Esophagus mucosa (tissue), 1 donor: ENCODE data around the gene SLC24A3. TPM values are rescaled to one million over a fixed set of nuclear protein-coding genes. Genes with fewer than 3 reads are reported as not detected.
A peak's percentile ranks its signal among the peaks of the same experiment; 100 is the strongest.

Experiments
- ATAC-seq: fragments of 200-7000 bp; cut with Tn5 transposase; one replicate; pipeline ENCODE4 v1.9.1; 2020
- total RNA-seq: library from RNA; stranded (reverse); gene quantifications from one replicate; pipeline ENCODE4 v1.2.4, GENCODE V29; 2023
- donor health status: DM: yes; HTN: yes; CAD: no.

The SLC24A3 gene
- total RNA-seq, 1 donor from 2014 or later, result 13.0 TPM

DNA sequence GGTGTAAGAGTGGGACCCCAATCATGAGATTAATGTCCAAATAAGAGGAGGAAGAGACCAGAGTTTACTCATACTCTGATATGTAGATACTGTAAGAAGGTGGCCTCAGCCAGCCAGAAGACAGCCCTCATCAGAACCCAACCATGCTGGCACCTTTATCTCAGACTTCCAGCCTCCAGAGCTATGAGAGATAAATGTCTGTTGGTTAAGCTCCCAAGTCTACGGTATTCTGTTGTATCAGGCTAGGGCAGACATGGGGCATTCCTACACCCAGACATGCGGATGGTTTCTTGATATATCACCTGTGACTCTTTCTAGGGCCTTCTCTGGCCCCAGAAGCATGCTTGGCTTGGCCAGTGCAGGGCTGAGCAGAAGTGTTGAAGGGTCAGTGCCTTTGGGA, 298.2 kb downstream of the SLC24A3 start:
- ATAC-seq, result no peak

DNA sequence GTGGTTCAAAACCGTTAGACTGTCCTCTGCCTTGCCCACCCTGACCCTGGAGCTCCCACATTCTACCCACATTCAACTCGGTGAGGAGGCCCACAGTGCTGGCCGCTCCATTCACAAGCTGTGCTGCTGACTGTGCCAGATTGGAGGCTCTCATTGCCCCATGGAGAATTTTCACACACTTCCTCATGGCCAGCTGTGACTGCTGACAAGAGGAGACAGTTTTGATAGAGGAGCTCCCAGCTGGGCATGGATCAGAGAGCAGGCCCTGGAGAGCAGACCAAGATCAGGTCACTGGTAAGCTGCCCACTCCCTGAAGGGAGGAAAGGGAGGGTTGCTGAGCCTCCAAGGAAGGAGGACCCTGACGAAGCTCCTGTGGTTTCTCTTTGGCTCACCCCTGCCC, 299.5 kb downstream of the SLC24A3 start:
- no peak for ATAC-seq

- ATAC-seq, result no peak
Observed at GRCh38 chr20:19512886-19513677, 300.6 kb downstream of the SLC24A3 start.

DNA sequence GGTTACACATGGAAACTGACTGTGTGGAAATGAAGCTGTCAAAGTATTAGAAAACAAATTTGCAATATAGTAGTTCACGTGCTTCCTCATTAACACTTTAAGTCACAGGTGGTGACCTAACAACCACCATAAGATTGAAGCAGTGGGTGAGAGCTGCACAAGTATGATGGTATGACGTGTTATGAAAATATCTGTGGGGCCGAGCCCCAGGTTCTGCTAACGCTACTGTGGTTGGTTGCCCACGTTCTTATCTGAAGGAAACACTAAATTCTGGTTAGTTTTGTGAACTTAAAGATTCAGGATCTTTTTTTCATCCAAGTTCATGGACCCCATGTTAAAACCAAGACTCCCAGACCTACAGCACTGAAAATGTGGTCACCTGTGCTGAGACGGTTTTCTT, 302.6 kb downstream of the SLC24A3 start:
- ATAC-seq, result no peak

DNA sequence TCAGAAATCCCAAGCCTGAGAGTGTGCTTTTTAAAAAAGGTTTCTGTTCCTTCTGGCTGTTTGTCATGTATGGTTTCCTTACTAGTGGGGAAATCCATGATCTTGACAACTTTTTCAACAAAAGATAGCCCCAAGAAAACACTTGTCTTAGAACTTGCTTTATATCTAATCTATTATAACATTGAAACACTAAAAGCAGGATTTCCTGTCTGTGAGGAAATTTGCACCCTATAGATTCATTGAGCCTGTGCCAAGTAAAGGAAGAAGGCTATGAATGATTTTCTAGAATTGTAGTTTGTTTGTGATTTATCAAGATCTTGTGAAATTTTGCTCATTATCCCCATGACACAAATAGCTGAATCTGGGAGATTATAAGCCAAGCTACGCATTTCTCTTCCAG, 307.0 kb downstream of the SLC24A3 start:
- ATAC-seq, result no peak

DNA sequence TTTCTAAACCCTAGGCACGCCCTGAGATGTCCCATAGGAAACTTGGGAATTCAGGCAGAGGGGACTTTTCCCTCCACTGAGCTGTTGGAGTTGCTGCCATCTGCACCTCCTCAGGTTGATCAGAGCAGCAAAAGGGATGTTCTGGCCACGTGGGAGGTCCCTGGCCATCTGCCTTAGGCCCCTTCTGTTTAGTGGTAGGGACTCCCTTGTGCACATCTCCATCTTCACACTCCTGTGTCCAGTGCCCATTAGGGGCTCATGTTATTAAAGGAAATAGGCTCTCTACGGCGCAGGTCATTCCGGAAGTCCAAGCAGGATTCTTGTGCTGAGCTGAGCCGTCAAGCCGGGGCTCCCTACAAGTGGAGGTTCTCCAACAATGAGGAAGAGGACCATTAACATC, 307.8 kb downstream of the SLC24A3 start:
- ATAC-seq, result no peak

GRCh38 chr20:19522071-19522801, 309.8 kb downstream of the SLC24A3 start:
- no peak for ATAC-seq

DNA sequence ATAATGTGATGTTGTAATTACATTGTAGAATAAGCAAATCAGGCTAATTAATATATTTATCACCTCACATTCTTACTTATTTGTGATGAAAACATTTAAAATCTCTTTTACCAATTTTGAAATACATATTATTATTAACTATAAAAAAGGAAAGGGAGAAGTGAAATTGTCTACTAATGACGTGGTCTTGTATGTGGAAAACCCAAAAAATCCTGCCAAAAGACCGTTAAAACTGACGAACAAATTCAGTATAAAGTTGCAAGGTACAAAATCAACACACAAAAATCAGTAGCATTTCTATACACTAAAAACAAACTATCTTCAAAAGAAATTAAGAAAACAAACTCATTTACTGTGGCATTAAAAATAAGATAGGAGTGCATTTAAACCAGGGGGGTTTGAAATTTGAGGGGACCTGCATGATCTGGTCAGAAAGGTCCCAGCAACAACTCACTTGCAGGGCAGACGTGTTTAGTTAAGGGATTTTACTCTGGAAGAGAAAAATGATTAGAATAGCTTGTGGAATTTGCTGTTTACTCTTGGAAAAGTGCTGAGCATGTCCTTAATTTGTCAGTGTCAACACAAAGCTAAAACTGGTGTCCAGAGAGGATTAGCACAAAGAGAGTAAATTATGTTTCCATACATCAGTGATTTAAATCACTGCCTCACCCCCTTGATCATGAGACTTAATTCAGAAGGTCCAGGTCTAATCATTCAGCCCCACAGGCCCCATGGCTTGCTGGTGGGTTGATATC, 310.6 kb downstream of the SLC24A3 start:
- ATAC-seq, result no peak

GRCh38 chr20:19524691-19525090, 312.2 kb downstream of the SLC24A3 start:
- no peak for ATAC-seq

GRCh38 chr20:19527509-19527908, 315.1 kb downstream of the SLC24A3 start:
- ATAC-seq, result no peak

DNA sequence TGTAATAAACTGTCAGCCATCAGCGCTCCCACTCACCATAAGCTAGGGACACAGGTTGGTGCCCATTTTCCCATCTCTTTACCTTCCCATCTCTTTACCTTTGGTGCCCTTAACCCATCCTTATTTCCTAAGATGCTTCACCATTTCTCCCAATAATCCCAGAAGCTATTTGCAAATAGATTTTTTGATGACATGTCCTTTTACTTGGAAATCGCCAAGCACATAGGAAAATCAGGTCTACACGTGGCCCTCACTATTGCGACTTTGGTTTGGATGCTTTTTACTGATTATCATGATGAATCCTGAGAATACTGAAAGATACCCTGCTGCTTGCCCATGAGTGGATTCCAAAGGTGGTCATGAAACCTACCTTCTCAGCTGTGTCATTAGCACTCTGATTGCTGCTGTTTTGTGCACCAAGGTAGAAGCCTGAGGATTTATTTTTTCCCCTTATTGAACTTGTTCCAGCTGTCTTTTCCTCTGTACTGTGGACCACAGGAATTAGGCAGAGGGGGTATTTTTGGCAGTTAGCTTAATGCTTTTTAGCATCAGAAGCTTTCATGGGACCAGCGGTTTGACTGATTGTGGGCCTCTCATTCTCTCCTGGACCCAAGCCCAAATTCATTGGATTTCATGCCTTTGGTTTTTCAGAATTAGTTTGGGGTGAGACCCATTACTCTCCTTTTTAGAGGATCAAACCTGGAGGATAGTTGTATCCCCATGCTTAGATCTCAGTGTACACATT, 316.0 kb downstream of the SLC24A3 start:
- ATAC-seq, result no peak

GRCh38 chr20:19530006-19530405, 317.6 kb downstream of the SLC24A3 start:
- ATAC-seq, result no peak

DNA sequence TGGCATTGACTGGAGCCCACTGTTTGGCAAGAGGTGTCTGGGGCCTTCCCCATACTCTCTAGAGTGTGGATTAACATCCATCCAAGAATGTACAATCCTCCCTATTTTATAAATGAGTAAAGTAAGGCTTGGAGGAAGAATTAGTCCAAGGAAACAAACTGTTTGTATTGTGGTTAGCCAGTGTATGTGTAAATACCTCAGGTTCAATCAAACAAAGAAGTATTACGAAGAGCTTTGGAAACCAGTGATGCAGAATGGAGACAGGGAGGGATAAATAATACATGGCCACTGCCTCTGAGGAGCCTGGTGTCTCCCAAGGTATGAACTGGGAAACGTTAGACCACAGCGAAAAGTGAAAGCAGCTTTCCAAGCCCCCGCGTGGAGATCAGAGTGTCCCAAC, 319.0 kb downstream of the SLC24A3 start:
- ATAC-seq, result peak; percentile 10

- ATAC-seq, result no peak
Observed at GRCh38 chr20:19538556-19538955, 326.1 kb downstream of the SLC24A3 start.

- ATAC-seq, result no peak
Observed at GRCh38 chr20:19539191-19539590, 326.7 kb downstream of the SLC24A3 start.

DNA sequence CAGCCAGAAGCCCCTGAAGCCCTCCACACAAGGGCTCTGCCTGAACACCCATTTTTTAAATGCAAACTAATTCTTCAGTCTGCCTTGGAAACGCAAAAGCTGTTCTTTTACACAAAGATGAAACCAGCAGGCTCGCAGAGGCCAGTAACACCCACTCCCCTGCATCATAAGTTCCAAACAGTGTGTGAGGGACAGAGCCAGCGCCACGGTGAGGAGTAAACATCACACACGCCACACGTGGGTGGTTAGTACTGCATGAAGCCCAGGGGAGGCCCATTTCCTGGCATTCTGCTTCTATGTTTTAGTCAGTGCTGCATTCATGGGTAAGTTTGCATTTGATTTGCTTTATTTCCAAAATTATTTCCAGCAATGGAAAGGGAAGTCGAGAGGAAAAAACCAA, 327.9 kb downstream of the SLC24A3 start:
- no peak for ATAC-seq

- ATAC-seq, result no peak
Observed at GRCh38 chr20:19543101-19543500, 330.7 kb downstream of the SLC24A3 start.

DNA sequence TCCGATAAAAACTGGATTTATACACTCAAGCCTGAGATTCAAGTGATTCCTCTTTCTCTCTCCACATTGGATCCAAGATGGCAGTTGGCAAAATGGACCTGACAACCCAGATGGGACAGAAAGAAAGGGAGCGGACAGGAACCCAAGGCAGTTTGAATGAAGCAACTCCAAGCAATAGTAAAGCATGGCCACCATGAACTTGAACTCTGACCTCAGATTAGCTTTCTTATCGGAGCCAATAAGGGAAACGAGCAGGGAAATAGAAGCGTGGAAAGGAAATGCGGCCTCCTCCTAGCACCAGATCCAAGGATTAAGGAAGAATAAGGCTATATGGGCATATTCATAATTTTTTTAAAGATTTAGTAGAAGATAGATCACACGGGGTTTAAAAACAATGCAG, 332.2 kb downstream of the SLC24A3 start:
- no peak for ATAC-seq

DNA sequence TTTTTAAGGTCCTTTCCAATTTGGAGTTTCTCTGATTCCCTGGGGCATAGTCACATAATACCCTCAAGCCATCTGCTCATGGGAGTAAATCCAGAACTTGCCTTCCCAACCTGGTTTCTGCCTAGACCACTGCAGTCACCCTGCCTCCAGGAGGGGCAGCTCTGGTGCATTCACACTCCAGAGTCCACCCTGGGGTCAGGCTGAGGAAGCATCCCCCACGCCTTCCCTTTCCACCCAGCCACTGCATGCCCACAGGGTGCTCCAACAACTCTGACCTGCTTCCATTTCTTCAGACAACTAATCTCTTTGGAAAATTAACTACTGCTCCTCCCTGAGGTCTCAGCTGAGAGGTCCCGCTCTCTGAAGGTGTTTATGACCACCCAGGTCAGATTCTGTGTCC, 334.2 kb downstream of the SLC24A3 start:
- ATAC-seq, result no peak

GRCh38 chr20:19547547-19547946, 335.1 kb downstream of the SLC24A3 start:
- no peak for ATAC-seq

GRCh38 chr20:19549896-19550295, 337.5 kb downstream of the SLC24A3 start:
- no peak for ATAC-seq
